ENCODE data around the gene LGR6. TPM values are rescaled to one million over a fixed set of nuclear protein-coding genes. Genes with fewer than 3 reads are reported as not detected.

LGR6 gene
- total and polyA plus RNA-seq, 2 of the 8 experiments (the other 6 are each of a cell fraction or from before 2014, with no cell fraction given) = 0.50 to 1.0 TPM

- Histone ChIP-seq H2AK5ac (ENCODE audit: low read depth, low read length) (no peak overlapping the region), H4K20me1 (replicated peaks in 1 of 2; ENCODE audit: control insufficient read depth in 1 of 2, insufficient read depth in 2 of 2, low read length in 2 of 2) (no peaks in the 10 kb centered on the region), H3K9me3 (ENCODE audit: insufficient read depth in 2 of 2, low read depth in 1 of 2, low read length in 1 of 2) (no peaks in the 10 kb centered on the region), H2AFZ (ENCODE audit: low read length) (no peak overlapping the region), H3K56ac (replicated peaks; ENCODE audit: insufficient read length, low read depth, low read length) (no peak overlapping the region), H3K4ac (replicated peaks; ENCODE audit: insufficient read length, low read depth, low read length) (no peak overlapping the region), H4K5ac (ENCODE audit: insufficient read length, low read depth, low read length) (no peak overlapping the region), H4K8ac (ENCODE audit: extremely low read depth, insufficient read depth, low read length) (no peak overlapping the region), H3K23ac (ENCODE audit: insufficient read length) (no peak overlapping the region), H3K27ac (ENCODE audit: low read depth, low read length) (no peak overlapping the region), H3K27me3 (replicated peaks in 1 of 4; ENCODE audit: control insufficient read depth in 3 of 4, extremely low read depth in 1 of 4, insufficient read depth in 3 of 4, low read length in 3 of 4) (no peaks in the 10 kb centered on the region), H3K36me3 (ENCODE audit: control insufficient read depth in 2 of 4, insufficient read depth in 4 of 4, low read length in 3 of 4) (no peaks in the 10 kb centered on the region), H2BK15ac (ENCODE audit: low read length) (no peak overlapping the region), H4K91ac (replicated peaks; ENCODE audit: insufficient read length, low read length) (no peak overlapping the region), H2BK20ac (ENCODE audit: low read length) (no peak overlapping the region; the same call in 1 of the 2 replicates), H3K14ac (ENCODE audit: insufficient read length) (no peak overlapping the region), H2BK120ac (replicated peaks; ENCODE audit: low read depth, low read length) (no peak overlapping the region), H3K18ac (ENCODE audit: extremely low read depth, low read length) (no peak overlapping the region), H3K23me2 (ENCODE audit: low read depth, low read length) (no peaks in the 10 kb centered on the region), H3K4me3 (ENCODE audit: extremely low read depth in 1 of 4, insufficient read depth in 2 of 4, low read depth in 3 of 4, low read length in 4 of 4) (no peak overlapping the region), H3K79me2 (ENCODE audit: control insufficient read depth in 1 of 2, insufficient read depth in 2 of 2, low read length in 2 of 2) (no peaks in the 10 kb centered on the region), H3K79me1 (ENCODE audit: low read depth, low read length) (no peaks in the 10 kb centered on the region), H3K4me1 (replicated peaks in 1 of 4; ENCODE audit: control insufficient read depth in 3 of 4, insufficient read depth in 4 of 4, low read length in 3 of 4) (peaks cover 1 to 11% (median 5%) of the 10 kb centered on the region in 4 experiments; a peak in 4 of 7 replicates), H2BK12ac (ENCODE audit: low read depth, low read length) (no peak overlapping the region), H2BK5ac (ENCODE audit: low read depth, low read length) (no peak overlapping the region), H3K4me2 (ENCODE audit: insufficient read depth in 1 of 2, low read depth in 2 of 2, low read length in 2 of 2) (no peak overlapping the region), H3K9ac (replicated peaks in 1 of 4; ENCODE audit: extremely low read depth in 1 of 4, low read depth in 3 of 4, low read length in 3 of 4) (no peak overlapping the region)
- DNase-seq (ENCODE audit: low read depth in 1 of 2, low spot score in 2 of 2) (no peak), FAIRE-seq (no peak)
- CTCF ChIA-PET (ENCODE audit: partially characterized antibody) = interaction anchor here (0.9 to 2.7 kb wide), 10 partner anchors 8 to 85 kb away, joined by 3 to 11 read pairs (median 4); partner anchors contain the start of gene LGR6
- POLR2A ChIA-PET (ENCODE audit: partially characterized antibody) = no interaction called here
- TF ChIP-seq SIN3A (conservative IDR thresholded peaks at IDR 0.05 in 1 of 2, IDR thresholded peaks at IDR 0.05 in 1 of 2; ENCODE audit: low read depth in 1 of 2, low read length in 2 of 2) (no peak), TCF12 (IDR thresholded peaks at IDR 0.05; ENCODE audit: low read depth, low read length) (no peak), CREB1 (IDR thresholded peaks at IDR 0.05) (no peak), NRF1 (IDR thresholded peaks at IDR 0.05; ENCODE audit: low read depth, low read length) (no peak), MAFK (IDR thresholded peaks at IDR 0.05; ENCODE audit: low read depth, low read length) (no peak)
- 94% methylated on average over 2 of the region's 2 CpGs; no CpG with 5 or more reads in 1 of the 2 experiments for WGBS, 2 experiments (ENCODE audit: extremely low coverage in 1 of 2, insufficient coverage in 1 of 2, insufficient read length in 1 of 2, insufficient replicate concordance in 2 of 2, low coverage in 1 of 2, low lambda C conversion rate in 2 of 2, missing lambda C conversion rate in 1 of 2)
Observed at GRCh38 chr1:202278751-202279150, 85.2 kb downstream of the LGR6 start.
